Gastroesophageal sphincter (tissue), 4 donors: ENCODE results near the gene TRAPPC4. TPM values are rescaled to one million over a fixed set of nuclear protein-coding genes. Genes with fewer than 3 reads are reported as not detected.

ENCODE experiments used
- ATAC-seq: fragments of 150-250 bp; one replicate; pipeline ENCODE4 v1.9.1; 2016; ENCODE audit warnings: mild to moderate bottlenecking, moderate library complexity
- H3K27ac ChIP-seq, 4 donors: fragments of 200-600 bp; sonication (generic) in 3 of 4; 1 replicate in 3 of 4; 2 replicates in 1 of 4; pipeline ENCODE4 v1.5.1; 2016 to 2019
- H3K27me3 ChIP-seq: fragments of 200-600 bp; sonication (generic); one replicate; pipeline ENCODE4 v1.5.1; 2019
- H3K36me3 ChIP-seq, 2 donors: fragments of 200-600 bp; sonication (generic); one replicate each; pipeline ENCODE4 v1.5.1; 2019; ENCODE audit warnings: control low read depth in 1 of 2
- H3K4me1 ChIP-seq, 3 donors: fragments of 200-600 bp; sonication (generic); 1 replicate in 2 of 3; 2 replicates in 1 of 3; pipeline ENCODE4 v1.5.1; 2016 to 2019; ENCODE audit warnings: control low read depth in 2 of 3
- H3K4me3 ChIP-seq, 2 donors: fragments of 200-600 bp; sonication (generic); one replicate each; pipeline ENCODE4 v1.5.1; 2019; ENCODE audit warnings: mild to moderate bottlenecking in 1 of 2, moderate library complexity in 1 of 2
- H3K9me3 ChIP-seq, 3 donors: fragments of 200-600 bp; sonication (generic); one replicate each; pipeline ENCODE4 v1.5.1; 2017 to 2019; ENCODE audit warnings: control low read depth in 2 of 3
- CTCF ChIP-seq, 4 experiments: fragments of 200-600 bp in 2 of 4; fragments of 450-650 bp in 2 of 4; sonication (generic) in 1 of 4; IDR thresholded peaks; one replicate each; pipeline ENCODE4 v1.5.1; 2017 to 2019; ENCODE audit warnings: antibody characterized with exemption in 4 of 4, mild to moderate bottlenecking in 2 of 4, moderate library complexity in 2 of 4
- EP300 ChIP-seq: sonication (generic); formaldehyde crosslinking; IDR thresholded peaks from one replicate; pipeline ENCODE4 v1.6.1; 2017; ENCODE audit warnings: antibody characterized with exemption, mild to moderate bottlenecking
- POLR2A ChIP-seq, 2 donors: fragments of 450-650 bp; IDR thresholded peaks; one replicate each; pipeline ENCODE4 v1.6.1; 2017; ENCODE audit warnings: antibody characterized with exemption in 2 of 2, mild to moderate bottlenecking in 2 of 2, moderate library complexity in 1 of 2
- POLR2AphosphoS5 ChIP-seq: sonication (generic); formaldehyde crosslinking; IDR thresholded peaks from one replicate; pipeline ENCODE4 v1.6.1; 2017; ENCODE audit warnings: antibody characterized with exemption
- WGBS, 2 donors: methylation state at CpG; one replicate each; pipeline ENCODE4 v1.1.5; 2018; ENCODE audit warnings: low coverage in 1 of 2; 5-methylcytosine and 5-hydroxymethylcytosine counted together
- total RNA-seq, 4 donors: library from RNA; depleted of rRNA; stranded (reverse); fragments of >200 nt; gene quantifications; one replicate each; pipeline ENCODE4 v1.1.0, GENCODE V29; 2016

Gene TRAPPC4
- total RNA-seq, 4 donors from 2014 or later: 44.4 to 69.0 (median 52.1) TPM

DNA sequence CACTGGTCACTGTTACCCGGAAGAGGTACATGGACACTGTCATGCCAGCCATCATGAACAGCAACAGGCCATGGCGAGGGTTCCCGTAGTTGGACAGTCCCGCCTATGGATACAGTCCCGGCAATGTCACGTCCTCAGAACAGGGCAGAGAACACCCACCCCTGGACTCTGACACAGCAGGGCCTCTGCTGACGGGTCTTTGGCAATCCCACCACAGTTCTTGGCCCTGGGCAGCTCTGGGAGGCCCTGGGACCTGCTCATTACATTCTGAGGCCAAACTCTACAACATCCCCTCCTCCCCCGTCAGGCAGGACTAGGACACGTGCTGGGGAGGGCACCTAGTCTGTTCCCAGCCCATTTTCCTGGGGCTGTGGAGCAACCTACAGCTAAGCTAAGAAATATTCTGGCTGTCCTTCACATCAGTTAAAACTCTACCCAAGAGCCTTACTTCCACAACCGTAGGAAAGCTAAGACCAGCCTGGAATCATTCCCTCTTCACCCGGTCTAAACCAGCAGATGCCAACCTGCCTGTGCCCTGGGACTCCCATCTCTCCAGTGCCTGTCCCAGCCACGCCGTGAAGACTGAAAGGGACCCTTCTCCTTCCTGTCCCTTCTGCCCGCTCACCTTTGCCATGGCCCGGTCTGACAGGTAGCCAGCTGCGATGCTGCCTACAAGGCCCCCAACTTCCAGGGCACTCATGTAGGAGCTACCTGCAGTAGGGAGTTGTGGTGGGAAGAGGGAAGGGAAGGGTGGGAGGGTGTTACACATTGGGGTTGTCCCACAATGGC is 7.6 kb downstream of the TRAPPC4 start:
- no peak for ATAC-seq
- Histone ChIP-seq H3K27me3 (no peaks in the 10 kb centered on the region), H3K4me1 (peaks cover 0 to 46% (median 9%) of the 10 kb centered on the region in 3 donors), H3K9me3 (no peaks in the 10 kb centered on the region), H3K36me3 (peaks cover 0 to 71% of the 10 kb centered on the region in 2 donors), H3K4me3 (no peak overlapping the region), H3K27ac (peak overlapping the region in 3 of 4 donors; percentile 5 to 41 (median 8))
- 63% methylated on average over 3 of the region's 16 CpGs; no CpG with 5 or more reads in 1 of the 2 donors for WGBS, 2 donors
- TF ChIP-seq CTCF (IDR thresholded peaks at IDR 0.05) (no peak), POLR2AphosphoS5 (no peak), EP300 (no peak), POLR2A (IDR thresholded peaks at IDR 0.05) (no peak)

- WGBS, 2 donors: 100% methylated on average over 1 of the region's 2 CpGs; no CpG with 5 or more reads in 1 of the 2 donors
- peaks cover 0 to 63% of the 10 kb centered on the region in 2 donors for H3K36me3 ChIP-seq
These were observed 8.4 kb downstream of the TRAPPC4 start for GRCh38 chr11:119026970-119027369.

DNA sequence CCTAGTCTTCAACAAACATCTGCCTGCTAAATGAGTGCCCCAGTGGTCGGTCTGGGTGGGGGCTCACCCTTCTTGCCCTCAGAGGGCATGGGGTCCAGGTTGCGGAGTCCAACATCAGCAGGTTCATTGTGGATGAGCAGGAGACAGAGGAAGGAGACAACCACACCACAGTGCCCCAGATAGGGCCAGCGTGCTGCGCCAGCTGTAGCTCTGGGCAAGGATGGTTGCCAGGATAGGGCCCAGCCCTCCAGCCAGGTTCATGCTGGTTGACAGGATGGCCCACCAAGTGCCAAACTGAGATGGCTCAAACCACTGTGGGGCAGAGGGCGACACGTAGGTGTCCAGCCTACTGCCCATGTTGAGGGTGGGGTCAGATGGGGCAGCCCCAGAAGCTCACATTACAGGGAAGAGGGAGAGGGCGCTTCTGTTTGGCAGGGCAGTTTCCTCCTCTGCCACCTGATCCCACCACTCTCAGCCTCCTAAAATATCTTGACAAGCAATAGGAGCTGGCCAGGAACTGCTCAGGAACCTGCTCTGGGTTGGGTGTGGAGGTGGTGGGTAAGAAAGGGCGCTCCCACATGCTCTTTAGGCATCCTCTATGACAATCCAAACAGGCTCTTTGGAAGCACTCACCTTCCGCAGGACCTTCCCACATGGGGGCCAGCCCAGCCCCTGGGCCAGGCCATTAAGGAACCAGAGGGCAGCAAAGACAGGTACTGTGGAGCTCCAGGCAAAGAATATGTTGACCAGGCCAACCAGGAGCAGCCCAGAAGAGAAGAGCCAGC is 9.2 kb downstream of the TRAPPC4 start:
- 100% methylated on average over 1 to 2 of the region's 9 CpGs for WGBS, 2 donors
- no peak for ATAC-seq
- no peak for TF ChIP-seq POLR2AphosphoS5
- H3K9me3 ChIP-seq: no peaks in the 10 kb centered on the region
- H3K27ac ChIP-seq: no peak overlapping the region
- peaks cover 0 to 44% (median 9%) of the 10 kb centered on the region in 3 donors for H3K4me1 ChIP-seq
- H3K27me3 ChIP-seq: no peaks in the 10 kb centered on the region
- H3K36me3 ChIP-seq: peaks cover 0 to 55% of the 10 kb centered on the region in 2 donors
- no peak overlapping the region for H3K4me3 ChIP-seq

More at GRCh38 chr11:119026970-119027369, 8.4 kb downstream of the TRAPPC4 start:
- no peak overlapping the region for H3K4me3 ChIP-seq
- peaks cover 0 to 44% (median 9%) of the 10 kb centered on the region in 3 donors for H3K4me1 ChIP-seq
- no peaks in the 10 kb centered on the region for H3K27me3 ChIP-seq
- no peak for ATAC-seq
- H3K27ac ChIP-seq: peak overlapping the region in 2 of 4 donors; percentile 5 to 41
- no peaks in the 10 kb centered on the region for H3K9me3 ChIP-seq
- no peak for TF ChIP-seq POLR2A (IDR thresholded peaks at IDR 0.05)
- no peak for TF ChIP-seq CTCF (IDR thresholded peaks at IDR 0.05)
- TF ChIP-seq POLR2AphosphoS5: no peak
- no peak for TF ChIP-seq EP300

- peaks cover 0 to 48% of the 10 kb centered on the region in 2 donors for H3K36me3 ChIP-seq
- no peaks in the 10 kb centered on the region for H3K9me3 ChIP-seq
- H3K4me1 ChIP-seq: peaks cover 0 to 38% (median 9%) of the 10 kb centered on the region in 3 donors
- H3K27ac ChIP-seq: peak overlapping the region in 1 of 4 donors; percentile 83
- H3K27me3 ChIP-seq: no peaks in the 10 kb centered on the region
- H3K4me3 ChIP-seq: no peak overlapping the region
- no peak for TF ChIP-seq EP300
- TF ChIP-seq POLR2AphosphoS5: no peak
- no peak for TF ChIP-seq POLR2A (IDR thresholded peaks at IDR 0.05)
- TF ChIP-seq CTCF (IDR thresholded peaks at IDR 0.05): no peak
- 85% methylated on average over 3 to 5 of the region's 9 CpGs for WGBS, 2 donors
- ATAC-seq: no peak
These were observed 9.9 kb downstream of the TRAPPC4 start for GRCh38 chr11:119028346-119029068.

- Histone ChIP-seq H3K36me3 (peaks cover 0 to 43% of the 10 kb centered on the region in 2 donors), H3K9me3 (no peaks in the 10 kb centered on the region), H3K4me3 (no peak overlapping the region), H3K27ac (peak overlapping the region in 2 of 4 donors; percentile 83 to 87), H3K27me3 (no peaks in the 10 kb centered on the region), H3K4me1 (peaks cover 0 to 33% (median 9%) of the 10 kb centered on the region in 3 donors)
- WGBS, 2 donors: 100% methylated on average over 1 of the region's 1 CpG; no CpG with 5 or more reads in 1 of the 2 donors
- TF ChIP-seq POLR2AphosphoS5 (no peak), EP300 (no peak), CTCF (IDR thresholded peaks at IDR 0.05) (no peak), POLR2A (IDR thresholded peaks at IDR 0.05) (no peak)
- no peak for ATAC-seq
These were observed 10.4 kb downstream of the TRAPPC4 start for GRCh38 chr11:119029069-119029339.
